A549 (cell line): ENCODE data around the gene CDC20. TPM values are rescaled to one million over a fixed set of nuclear protein-coding genes. Genes with fewer than 3 reads are reported as not detected.

Experiments used
- ATAC-seq, 2 experiments: fragments of 200-7000 bp in 1 of 2; fragments of >200 bp in 1 of 2; cut with Nextera tagmentation in 1 of 2; cut with Tn5 transposase in 1 of 2; 3 replicates each; pipeline versions ENCODE4 v1.8.0 to v1.9.1; 2018 to 2020; ENCODE audit warnings: mild to moderate bottlenecking in 1 of 2, moderate library complexity in 1 of 2
- CTCF ChIA-PET: fragments of 300-600 bp; sonication (Branson Sonifier 250); formaldehyde crosslinking; extraction: SDS; loops from one replicate; lab custom pipeline; 2021; ENCODE audit warnings: antibody characterized with exemption, inconsistent platforms; lab: Yijun Ruan, JAX
- POLR2A ChIA-PET: fragments of 350-600 bp; formaldehyde crosslinking; extraction: SDS; loops from one replicate; lab custom pipeline; 2021; ENCODE audit warnings: antibody characterized with exemption, inconsistent platforms; lab: Yijun Ruan, JAX
- DNase-seq, 2 experiments: peaks; one replicate each; pipeline versions ENCODE4 v3.0.0 to v3.0.0-alpha.2; 2011 to 2016; ENCODE audit warnings: low read depth in 1 of 2, low spot score in 1 of 2
- FAIRE-seq: peaks from 2 replicates; lab custom pipeline; 2011; peaks lifted over from hg19 to GRCh38; lab: Jason Lieb, UNC
- H3K27ac ChIP-seq, 2 experiments: fragments of >200 bp; sonication (Bioruptor Twin); formaldehyde crosslinking; 3 replicates each; pipeline ENCODE4 v1.5.1; 2016 to 2017
- H3K4me1 ChIP-seq: fragments of >200 bp; sonication (Bioruptor Twin); formaldehyde crosslinking; 3 replicates; pipeline ENCODE4 v1.6.1; 2016
- H3K4me2 ChIP-seq: fragments of >200 bp; sonication (Bioruptor Twin); formaldehyde crosslinking; 3 replicates; pipeline ENCODE4 v1.6.1; 2016
- H3K4me3 ChIP-seq: fragments of >200 bp; sonication (Bioruptor Twin); formaldehyde crosslinking; 3 replicates; pipeline ENCODE4 v1.5.1; 2016
- H3K9me3 ChIP-seq: fragments of >200 bp; sonication (Bioruptor Twin); formaldehyde crosslinking; 3 replicates; pipeline ENCODE4 v1.6.1; 2016
- CBX8 ChIP-seq: fragments of 200-600 bp; sonication (generic); IDR thresholded peaks from 2 replicates; pipeline ENCODE4 v1.6.1; 2016
- CHD4 ChIP-seq: fragments of 200-600 bp; sonication (generic); IDR thresholded peaks from 2 replicates; pipeline ENCODE4 v1.6.1; 2016; ENCODE audit warnings: antibody characterized with exemption, mild to moderate bottlenecking, borderline replicate concordance
- EHMT2 ChIP-seq: fragments of 200-600 bp; sonication (generic); IDR thresholded peaks from 2 replicates; pipeline ENCODE4 v1.6.1; 2016; ENCODE audit warnings: antibody characterized with exemption, low read depth, mild to moderate bottlenecking, moderate library complexity
- ESRRA ChIP-seq: fragments of 150-350 bp; IDR thresholded peaks from 2 replicates; pipeline ENCODE4 v1.6.1; 2014; ENCODE audit warnings: mild to moderate bottlenecking, low read length, borderline replicate concordance
- FOSB ChIP-seq: fragments of 250-450 bp; sonication (Bioruptor Pico); IDR thresholded peaks from 2 replicates; pipeline ENCODE4 v1.5.0; 2020; ENCODE audit warnings: mild to moderate bottlenecking, moderate library complexity
- FOXS1 ChIP-seq: fragments of 250-450 bp; sonication (Bioruptor Pico); IDR thresholded peaks from 2 replicates; pipeline ENCODE4 v1.5.0; 2020; ENCODE audit warnings: mild to moderate bottlenecking, moderate library complexity
- HEYL ChIP-seq: fragments of 250-450 bp; sonication (Bioruptor Pico); IDR thresholded peaks from 2 replicates; pipeline ENCODE4 v1.8.0; 2021; ENCODE audit warnings: mild to moderate bottlenecking, moderate library complexity
- HOXA7 ChIP-seq: fragments of 250-450 bp; sonication (Bioruptor Pico); IDR thresholded peaks from 2 replicates; pipeline ENCODE4 v1.5.0; 2020; ENCODE audit warnings: mild to moderate bottlenecking, moderate library complexity
- MAFK ChIP-seq: fragments of 450-650 bp; IDR thresholded peaks from 2 replicates; pipeline ENCODE4 v1.6.1; 2014; ENCODE audit not compliant: partially characterized antibody
- NPAS2 ChIP-seq: fragments of 250-450 bp; sonication (Bioruptor Pico); IDR thresholded peaks from 2 replicates; pipeline ENCODE4 v1.8.0; 2022; ENCODE audit warnings: mild to moderate bottlenecking, moderate library complexity, borderline replicate concordance
- NR3C1 ChIP-seq: fragments of >200 bp; sonication (Bioruptor Twin); formaldehyde crosslinking; IDR thresholded peaks from 3 replicates; pipeline ENCODE4 v1.6.1; 2017
- RAD21 ChIP-seq, 2 experiments: fragments of >200 bp in 1 of 2; sonication (Bioruptor Twin) in 1 of 2; formaldehyde crosslinking in 1 of 2; IDR thresholded peaks in 1 of 2; conservative IDR thresholded peaks in 1 of 2; 2 replicates in 1 of 2; 3 replicates in 1 of 2; pipeline ENCODE4 v1.6.1; 2012 to 2018; ENCODE audit warnings: inconsistent platforms in 1 of 2
- SMC3 ChIP-seq: fragments of >200 bp; sonication (Bioruptor Twin); formaldehyde crosslinking; IDR thresholded peaks from 3 replicates; pipeline ENCODE4 v1.6.1; 2018; ENCODE audit warnings: inconsistent platforms
- TFCP2L1 ChIP-seq: fragments of 250-450 bp; sonication (Bioruptor Pico); IDR thresholded peaks from 2 replicates; pipeline ENCODE4 v1.5.0; 2021; ENCODE audit warnings: mild to moderate bottlenecking
- TP53 ChIP-seq: fragments of 250-450 bp; sonication (Bioruptor Pico); IDR thresholded peaks from 2 replicates; pipeline ENCODE4 v1.5.0; 2021; ENCODE audit warnings: mild to moderate bottlenecking, moderate library complexity
- WGBS: methylation state at CpG from one replicate; pipeline ENCODE4 v1.1.6; 2017; ENCODE audit errors: missing lambda C conversion rate; 5-methylcytosine and 5-hydroxymethylcytosine counted together
- polyA plus RNA-seq, 4 experiments: library from polyadenylated mRNA; depleted of rRNA in 3 of 4; stranded (reverse); fragments of >200 nt; fragmentation: RNase III in 1 of 4; extraction: RNeasy Plus Mini Kit Qiagen cat#74134 plus additional on column Dnase treatment in 1 of 4; gene quantifications; 2 replicates in 3 of 4; 3 replicates in 1 of 4; pipeline ENCODE4 v1.2.3, GENCODE V29; 2011 to 2017
- TF ChIP-seq, protein P1 (sequence below): IDR thresholded peaks from 2 replicates; pipeline ENCODE4 v1.6.1; 2012
- TF ChIP-seq, protein P2 (sequence below): fragments of >200 bp; sonication (Bioruptor Twin); formaldehyde crosslinking; IDR thresholded peaks from 3 replicates; pipeline ENCODE4 v1.5.1; 2016
- TF ChIP-seq, protein P3 (sequence below): fragments of 150-350 bp; IDR thresholded peaks from 2 replicates; pipeline ENCODE4 v1.6.1; 2014; ENCODE audit warnings: low read depth, mild to moderate bottlenecking, low read length

CDC20 gene
- polyA plus RNA-seq, 2 of the 4 experiments (the other 2 are of a cell fraction) = 73.8 to 116 TPM

DNA sequence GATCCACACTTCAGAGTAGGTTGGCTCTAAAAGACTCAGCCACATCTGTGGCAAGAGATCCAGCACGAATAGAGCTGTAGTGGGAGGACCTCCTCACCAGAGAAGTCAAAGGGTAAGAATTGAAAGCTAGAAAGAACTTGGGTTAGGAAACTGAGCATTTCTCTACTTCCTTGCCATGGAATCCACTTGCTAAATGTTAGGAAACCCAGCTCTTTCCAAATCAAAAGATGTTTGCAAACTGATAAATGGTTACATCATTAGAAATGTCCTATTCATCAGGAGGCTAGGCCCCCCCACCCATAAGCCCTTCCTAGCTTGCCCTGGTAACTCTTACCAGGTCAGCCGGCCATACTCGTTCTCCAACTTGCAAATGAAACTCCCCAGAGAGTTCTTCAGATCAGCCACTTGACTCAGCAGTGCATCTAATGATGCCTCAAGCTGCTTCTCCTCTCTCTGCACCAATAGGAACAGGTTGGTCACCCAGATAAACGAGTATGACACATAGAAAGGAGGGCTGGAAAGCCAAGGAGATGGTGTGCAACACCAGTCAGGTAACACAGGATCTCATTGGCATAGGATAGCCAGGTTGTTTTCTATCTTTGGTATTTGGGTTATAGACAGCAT is 29.3 kb downstream of the CDC20 start:
- no peaks in the 10 kb centered on the region for H3K9me3 ChIP-seq
- H3K4me3 ChIP-seq = no peak overlapping the region; the same call in 2 of the 3 replicates
- ATAC-seq (no peak), FAIRE-seq (no peak), DNase-seq (no peak)
- CTCF ChIA-PET = interaction anchor here (1.5 kb wide), 1 partner anchor 11 kb away, joined by 3 read pairs; no protein-coding TSS in a partner anchor
- peak overlapping the region; percentile 96 for H3K4me2 ChIP-seq
- H3K4me1 ChIP-seq = peaks cover 22% of the 10 kb centered on the region; the same call in 2 of the 3 replicates
- POLR2A ChIA-PET = no interaction called here
- no peak overlapping the region for H3K27ac ChIP-seq
- TF ChIP-seq, protein P1, sequence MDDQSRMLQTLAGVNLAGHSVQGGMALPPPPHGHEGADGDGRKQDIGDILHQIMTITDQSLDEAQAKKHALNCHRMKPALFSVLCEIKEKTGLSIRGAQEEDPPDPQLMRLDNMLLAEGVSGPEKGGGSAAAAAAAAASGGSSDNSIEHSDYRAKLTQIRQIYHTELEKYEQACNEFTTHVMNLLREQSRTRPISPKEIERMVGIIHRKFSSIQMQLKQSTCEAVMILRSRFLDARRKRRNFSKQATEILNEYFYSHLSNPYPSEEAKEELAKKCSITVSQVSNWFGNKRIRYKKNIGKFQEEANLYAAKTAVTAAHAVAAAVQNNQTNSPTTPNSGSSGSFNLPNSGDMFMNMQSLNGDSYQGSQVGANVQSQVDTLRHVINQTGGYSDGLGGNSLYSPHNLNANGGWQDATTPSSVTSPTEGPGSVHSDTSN = no peak
- TF ChIP-seq CBX8 (no peak), ESRRA (no peak), NR3C1 (no peak), SMC3 (no peak)
- TF ChIP-seq, protein P2, sequence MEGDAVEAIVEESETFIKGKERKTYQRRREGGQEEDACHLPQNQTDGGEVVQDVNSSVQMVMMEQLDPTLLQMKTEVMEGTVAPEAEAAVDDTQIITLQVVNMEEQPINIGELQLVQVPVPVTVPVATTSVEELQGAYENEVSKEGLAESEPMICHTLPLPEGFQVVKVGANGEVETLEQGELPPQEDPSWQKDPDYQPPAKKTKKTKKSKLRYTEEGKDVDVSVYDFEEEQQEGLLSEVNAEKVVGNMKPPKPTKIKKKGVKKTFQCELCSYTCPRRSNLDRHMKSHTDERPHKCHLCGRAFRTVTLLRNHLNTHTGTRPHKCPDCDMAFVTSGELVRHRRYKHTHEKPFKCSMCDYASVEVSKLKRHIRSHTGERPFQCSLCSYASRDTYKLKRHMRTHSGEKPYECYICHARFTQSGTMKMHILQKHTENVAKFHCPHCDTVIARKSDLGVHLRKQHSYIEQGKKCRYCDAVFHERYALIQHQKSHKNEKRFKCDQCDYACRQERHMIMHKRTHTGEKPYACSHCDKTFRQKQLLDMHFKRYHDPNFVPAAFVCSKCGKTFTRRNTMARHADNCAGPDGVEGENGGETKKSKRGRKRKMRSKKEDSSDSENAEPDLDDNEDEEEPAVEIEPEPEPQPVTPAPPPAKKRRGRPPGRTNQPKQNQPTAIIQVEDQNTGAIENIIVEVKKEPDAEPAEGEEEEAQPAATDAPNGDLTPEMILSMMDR = no peak
- TF ChIP-seq, protein P3, sequence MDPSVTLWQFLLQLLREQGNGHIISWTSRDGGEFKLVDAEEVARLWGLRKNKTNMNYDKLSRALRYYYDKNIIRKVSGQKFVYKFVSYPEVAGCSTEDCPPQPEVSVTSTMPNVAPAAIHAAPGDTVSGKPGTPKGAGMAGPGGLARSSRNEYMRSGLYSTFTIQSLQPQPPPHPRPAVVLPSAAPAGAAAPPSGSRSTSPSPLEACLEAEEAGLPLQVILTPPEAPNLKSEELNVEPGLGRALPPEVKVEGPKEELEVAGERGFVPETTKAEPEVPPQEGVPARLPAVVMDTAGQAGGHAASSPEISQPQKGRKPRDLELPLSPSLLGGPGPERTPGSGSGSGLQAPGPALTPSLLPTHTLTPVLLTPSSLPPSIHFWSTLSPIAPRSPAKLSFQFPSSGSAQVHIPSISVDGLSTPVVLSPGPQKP = no peak
- whole genome bisulfite sequencing = 69% methylated on average over 4 of the region's 4 CpGs

DNA sequence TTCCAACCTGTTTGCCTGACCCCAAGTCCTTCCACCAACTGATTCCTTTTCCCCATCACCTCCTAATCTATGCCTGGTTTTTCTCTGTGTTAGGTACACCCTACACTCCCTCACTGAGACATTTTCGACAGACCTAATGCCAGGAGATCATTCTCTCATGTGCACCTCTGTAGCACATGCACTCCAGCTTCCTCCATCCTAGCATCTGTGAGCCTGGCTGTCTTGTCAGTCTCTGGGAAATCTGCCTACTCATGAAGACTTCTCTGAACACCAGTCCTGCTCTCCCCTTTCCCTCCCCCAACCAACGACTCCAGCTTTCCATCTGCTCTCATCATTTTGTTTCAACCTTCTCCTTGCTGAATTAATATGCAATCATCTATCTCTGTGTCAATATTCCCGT is 29.8 kb downstream of the CDC20 start:
- Histone ChIP-seq H3K4me1 (peaks cover 22% of the 10 kb centered on the region; the same call in 2 of the 3 replicates), H3K4me3 (peak overlapping the region; percentile 74), H3K27ac (peak overlapping the region; percentile 89 to 95; a peak in 5 of 6 replicates), H3K9me3 (no peaks in the 10 kb centered on the region), H3K4me2 (peak overlapping the region; percentile 96)
- ATAC-seq (no peak), FAIRE-seq (no peak), DNase-seq (no peak)
- 28% methylated on average over 3 of the region's 3 CpGs for WGBS
- POLR2A ChIA-PET = interaction anchor here (1.8 kb wide), 1 partner anchor 30 kb away, joined by 11 read pairs; the partner anchor contains the start of gene CDC20
- CTCF ChIA-PET = interaction anchor here (1.5 kb wide), 1 partner anchor 11 kb away, joined by 3 read pairs; no protein-coding TSS in a partner anchor
- no peak for TF ChIP-seq EHMT2
- TF ChIP-seq FOSB (CRISPR knock-in tag) = no peak
- no peak for TF ChIP-seq MAFK
- no peak for TF ChIP-seq HOXA7 (CRISPR knock-in tag)
- TF ChIP-seq NPAS2 (CRISPR knock-in tag) = no peak
- no peak for TF ChIP-seq TP53 (CRISPR knock-in tag)
- no peak for TF ChIP-seq TFCP2L1 (CRISPR knock-in tag)
- no peak for TF ChIP-seq FOXS1 (CRISPR knock-in tag)
- no peak for TF ChIP-seq RAD21 (conservative IDR thresholded peaks at IDR 0.05 in 1 of 2, IDR thresholded peaks at IDR 0.05 in 1 of 2)
- no peak for TF ChIP-seq HEYL (CRISPR knock-in tag)
- TF ChIP-seq CHD4 = no peak
